GM18511 (cell line): ENCODE data around the gene CYCS.

Source experiments
- ATAC-seq: cut with Tn5 transposase; IDR thresholded peaks from one replicate; pipeline ENCODE4 v1.9.1; 2021; ENCODE audit warnings: mild to moderate bottlenecking, moderate library complexity; ENCODE audit not compliant: unreplicated experiment

Gene CYCS

DNA sequence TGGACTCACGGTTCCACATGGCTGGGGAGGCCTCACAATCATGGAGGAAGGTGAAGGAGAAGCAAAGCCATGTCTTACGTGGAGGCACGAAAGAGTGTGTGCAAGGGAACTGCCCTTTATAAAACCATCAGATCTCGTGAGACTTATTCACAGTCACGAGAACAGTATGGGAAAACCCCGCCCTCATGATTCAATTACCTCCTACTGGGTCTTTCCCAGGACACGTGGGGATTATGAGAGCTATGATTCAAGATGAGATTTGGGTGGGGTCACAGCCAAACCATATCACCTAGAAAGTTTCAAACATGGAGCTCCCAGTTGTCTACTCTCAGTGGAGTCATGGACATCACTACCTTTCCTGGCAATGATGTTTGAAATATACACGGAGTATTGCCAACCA, 49.6 kb downstream of the CYCS start:
- ATAC-seq: no peak

DNA sequence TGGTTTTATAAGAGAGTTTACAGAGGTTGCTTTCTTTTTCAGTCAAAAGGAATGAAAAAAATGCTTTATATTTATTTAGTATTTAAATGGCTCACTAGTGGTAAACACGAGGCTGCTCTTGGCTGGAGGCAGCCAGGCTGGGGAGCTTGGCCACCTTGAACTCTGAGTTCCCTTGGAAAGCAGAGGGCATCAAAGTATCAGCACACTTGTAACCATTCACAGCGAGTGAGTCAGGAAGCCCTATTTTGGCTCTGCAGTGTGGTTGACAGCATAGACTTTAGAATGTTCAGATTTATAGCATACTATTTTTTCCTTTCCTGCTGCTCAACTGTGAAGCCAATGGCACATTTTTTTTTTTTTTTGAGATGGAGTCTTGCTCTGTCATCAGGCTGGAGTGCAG, 51.6 kb downstream of the CYCS start:
- ATAC-seq: no peak
